Esophagus squamous epithelium (tissue), 4 donors: ENCODE measurements around the gene EVA1C.
"Not testable (repeated sequence)": the region's sequence is repeated elsewhere in the genome, so short reads cannot be mapped to it uniquely, and the experiment has no call there.

Source experiments
- CTCF ChIP-seq, 6 experiments: fragments of 450-650 bp in 4 of 6; fragments of 200-600 bp in 2 of 6; sonication (generic) in 2 of 6; IDR thresholded peaks; one replicate each; pipeline ENCODE4 v1.5.1; 2016 to 2019; ENCODE audit warnings: antibody characterized with exemption in 6 of 6, mild to moderate bottlenecking in 4 of 6, moderate library complexity in 4 of 6
- POLR2A ChIP-seq, 4 donors: fragments of 450-650 bp; IDR thresholded peaks; one replicate each; pipeline ENCODE4 v1.6.1; 2017; ENCODE audit warnings: antibody characterized with exemption in 4 of 4, mild to moderate bottlenecking in 4 of 4, moderate library complexity in 3 of 4

GRCh38 chr21:32561476-32561875 is 149.0 kb downstream of the EVA1C start:
- not testable (repeated sequence) for TF ChIP-seq CTCF, POLR2A (IDR thresholded peaks at IDR 0.05)
